K562 (cell line): ENCODE data around the gene LYRM7.

Source experiments
- CHD1 ChIP-seq: fragments of 200-600 bp; sonication (generic); IDR thresholded peaks from one replicate; pipeline ENCODE4 v1.6.1; 2012; ENCODE audit warnings: mild to moderate bottlenecking, moderate library complexity, low read length, inconsistent platforms
- ELF2 ChIP-seq: fragments of 250-450 bp; sonication (Bioruptor Pico); IDR thresholded peaks from 2 replicates; pipeline ENCODE4 v1.5.0; 2021; ENCODE audit warnings: mild to moderate bottlenecking
- LEF1 ChIP-seq: fragments of 450-650 bp; IDR thresholded peaks from 2 replicates; pipeline ENCODE4 v1.6.1; 2016; ENCODE audit warnings: mild to moderate bottlenecking
- NFYB ChIP-seq: IDR thresholded peaks from 2 replicates; pipeline ENCODE4 v1.6.1; 2011; ENCODE audit warnings: mild to moderate bottlenecking, moderate library complexity; ENCODE audit not compliant: insufficient read length; ENCODE audit errors: extremely low read depth
- NR2F6 ChIP-seq: fragments of 450-650 bp; formaldehyde crosslinking; IDR thresholded peaks from 2 replicates; pipeline ENCODE4 v1.4.0; 2020; ENCODE audit warnings: mild to moderate bottlenecking
- POLR2A ChIP-seq: fragments of 450-650 bp; conservative IDR thresholded peaks from 2 replicates; pipeline ENCODE4 v1.6.1; 2016
- TEAD4 ChIP-seq, 2 experiments: sonication (generic) in 1 of 2; formaldehyde crosslinking in 1 of 2; IDR thresholded peaks; 2 replicates each; pipeline versions ENCODE4 v1.6.1 to v1.8.0; 2012 to 2022; ENCODE audit warnings: borderline replicate concordance in 1 of 2, inconsistent platforms in 1 of 2, low read length in 1 of 2, mild to moderate bottlenecking in 1 of 2, missing genetic modification reagents in 1 of 2
- ZC3H8 ChIP-seq: fragments of 450-650 bp; IDR thresholded peaks from 2 replicates; pipeline ENCODE4 v1.6.1; 2017
- ZNF79 ChIP-seq: fragments of 250-450 bp; sonication (Bioruptor Pico); IDR thresholded peaks from 2 replicates; pipeline ENCODE4 v1.4.0; 2020; ENCODE audit warnings: low read depth, mild to moderate bottlenecking, moderate library complexity
- TF ChIP-seq, protein P1 (sequence below): fragments of 450-650 bp; IDR thresholded peaks from 2 replicates; pipeline ENCODE4 v1.6.1; 2017; ENCODE audit warnings: mild to moderate bottlenecking, moderate library complexity
- TF ChIP-seq, protein P2 (sequence below): sonication (generic); formaldehyde crosslinking; IDR thresholded peaks from 2 replicates; pipeline ENCODE4 v1.9.0; 2022; ENCODE audit warnings: mild to moderate bottlenecking, missing genetic modification reagents
- TF ChIP-seq, protein P3 (sequence below), 2 experiments: fragments of 450-650 bp; formaldehyde crosslinking in 1 of 2; IDR thresholded peaks; 2 replicates each; pipeline versions ENCODE4 v1.4.0 to v1.6.1; 2014 to 2020; ENCODE audit warnings: mild to moderate bottlenecking in 2 of 2, borderline replicate concordance in 1 of 2, low read depth in 1 of 2
- TF ChIP-seq, protein P4 (sequence below), 3 experiments: IDR thresholded peaks in 2 of 3; conservative IDR thresholded peaks in 1 of 3; 2 replicates each; pipeline ENCODE4 v1.5.1; 2011 to 2012; ENCODE audit warnings: low read length in 3 of 3, mild to moderate bottlenecking in 3 of 3, control low read depth in 2 of 3, improper control_type of control experiment in 1 of 3, inconsistent platforms in 1 of 3, low read depth in 1 of 3, mixed read lengths in 1 of 3, moderate library complexity in 1 of 3; ENCODE audit not compliant: insufficient read depth in 2 of 3

DNA sequence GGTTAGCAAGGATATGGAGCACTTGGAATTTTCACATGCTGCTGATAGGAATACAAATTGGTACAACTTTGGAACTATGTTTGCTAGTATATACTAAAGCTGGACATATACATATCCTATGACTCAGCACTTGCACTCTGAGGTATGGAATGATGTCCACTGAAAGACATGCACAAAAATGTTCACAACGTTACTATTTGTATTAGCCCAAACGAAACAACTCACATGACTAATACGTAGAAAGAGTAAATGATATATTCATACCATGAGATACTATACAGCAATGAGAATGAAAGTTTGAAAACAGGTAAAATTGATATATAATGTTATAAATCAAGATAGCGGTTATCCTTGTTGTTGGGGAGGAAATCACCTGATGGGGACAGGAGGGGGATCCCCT is 47.6 kb downstream of the LYRM7 start:
- TF ChIP-seq NR2F6 (CRISPR knock-in tag) (no peak), CHD1 (no peak), ZC3H8 (no peak), TEAD4 (IDR thresholded peaks at IDR 0.05; ENCODE audit: low read length) (no peak), TEAD4 (CRISPR knock-in tag; IDR thresholded peaks at IDR 0.05; ENCODE audit: borderline replicate concordance) (no peak), LEF1 (no peak), NFYB (no peak), POLR2A (no peak), ZNF79 (CRISPR knock-in tag) (no peak), ELF2 (CRISPR knock-in tag) (no peak)
- TF ChIP-seq, protein P1, sequence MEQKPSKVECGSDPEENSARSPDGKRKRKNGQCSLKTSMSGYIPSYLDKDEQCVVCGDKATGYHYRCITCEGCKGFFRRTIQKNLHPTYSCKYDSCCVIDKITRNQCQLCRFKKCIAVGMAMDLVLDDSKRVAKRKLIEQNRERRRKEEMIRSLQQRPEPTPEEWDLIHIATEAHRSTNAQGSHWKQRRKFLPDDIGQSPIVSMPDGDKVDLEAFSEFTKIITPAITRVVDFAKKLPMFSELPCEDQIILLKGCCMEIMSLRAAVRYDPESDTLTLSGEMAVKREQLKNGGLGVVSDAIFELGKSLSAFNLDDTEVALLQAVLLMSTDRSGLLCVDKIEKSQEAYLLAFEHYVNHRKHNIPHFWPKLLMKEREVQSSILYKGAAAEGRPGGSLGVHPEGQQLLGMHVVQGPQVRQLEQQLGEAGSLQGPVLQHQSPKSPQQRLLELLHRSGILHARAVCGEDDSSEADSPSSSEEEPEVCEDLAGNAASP: no peak
- TF ChIP-seq, protein P2, sequence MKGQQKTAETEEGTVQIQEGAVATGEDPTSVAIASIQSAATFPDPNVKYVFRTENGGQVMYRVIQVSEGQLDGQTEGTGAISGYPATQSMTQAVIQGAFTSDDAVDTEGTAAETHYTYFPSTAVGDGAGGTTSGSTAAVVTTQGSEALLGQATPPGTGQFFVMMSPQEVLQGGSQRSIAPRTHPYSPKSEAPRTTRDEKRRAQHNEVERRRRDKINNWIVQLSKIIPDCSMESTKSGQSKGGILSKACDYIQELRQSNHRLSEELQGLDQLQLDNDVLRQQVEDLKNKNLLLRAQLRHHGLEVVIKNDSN (CRISPR knock-in tag): no peak
- TF ChIP-seq, protein P3, sequence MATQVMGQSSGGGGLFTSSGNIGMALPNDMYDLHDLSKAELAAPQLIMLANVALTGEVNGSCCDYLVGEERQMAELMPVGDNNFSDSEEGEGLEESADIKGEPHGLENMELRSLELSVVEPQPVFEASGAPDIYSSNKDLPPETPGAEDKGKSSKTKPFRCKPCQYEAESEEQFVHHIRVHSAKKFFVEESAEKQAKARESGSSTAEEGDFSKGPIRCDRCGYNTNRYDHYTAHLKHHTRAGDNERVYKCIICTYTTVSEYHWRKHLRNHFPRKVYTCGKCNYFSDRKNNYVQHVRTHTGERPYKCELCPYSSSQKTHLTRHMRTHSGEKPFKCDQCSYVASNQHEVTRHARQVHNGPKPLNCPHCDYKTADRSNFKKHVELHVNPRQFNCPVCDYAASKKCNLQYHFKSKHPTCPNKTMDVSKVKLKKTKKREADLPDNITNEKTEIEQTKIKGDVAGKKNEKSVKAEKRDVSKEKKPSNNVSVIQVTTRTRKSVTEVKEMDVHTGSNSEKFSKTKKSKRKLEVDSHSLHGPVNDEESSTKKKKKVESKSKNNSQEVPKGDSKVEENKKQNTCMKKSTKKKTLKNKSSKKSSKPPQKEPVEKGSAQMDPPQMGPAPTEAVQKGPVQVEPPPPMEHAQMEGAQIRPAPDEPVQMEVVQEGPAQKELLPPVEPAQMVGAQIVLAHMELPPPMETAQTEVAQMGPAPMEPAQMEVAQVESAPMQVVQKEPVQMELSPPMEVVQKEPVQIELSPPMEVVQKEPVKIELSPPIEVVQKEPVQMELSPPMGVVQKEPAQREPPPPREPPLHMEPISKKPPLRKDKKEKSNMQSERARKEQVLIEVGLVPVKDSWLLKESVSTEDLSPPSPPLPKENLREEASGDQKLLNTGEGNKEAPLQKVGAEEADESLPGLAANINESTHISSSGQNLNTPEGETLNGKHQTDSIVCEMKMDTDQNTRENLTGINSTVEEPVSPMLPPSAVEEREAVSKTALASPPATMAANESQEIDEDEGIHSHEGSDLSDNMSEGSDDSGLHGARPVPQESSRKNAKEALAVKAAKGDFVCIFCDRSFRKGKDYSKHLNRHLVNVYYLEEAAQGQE (IDR thresholded peaks at IDR 0.05; ENCODE audit: borderline replicate concordance): no peak
- TF ChIP-seq, protein P3 (CRISPR knock-in tag; IDR thresholded peaks at IDR 0.05; ENCODE audit: low read depth): no peak
- TF ChIP-seq, protein P4, sequence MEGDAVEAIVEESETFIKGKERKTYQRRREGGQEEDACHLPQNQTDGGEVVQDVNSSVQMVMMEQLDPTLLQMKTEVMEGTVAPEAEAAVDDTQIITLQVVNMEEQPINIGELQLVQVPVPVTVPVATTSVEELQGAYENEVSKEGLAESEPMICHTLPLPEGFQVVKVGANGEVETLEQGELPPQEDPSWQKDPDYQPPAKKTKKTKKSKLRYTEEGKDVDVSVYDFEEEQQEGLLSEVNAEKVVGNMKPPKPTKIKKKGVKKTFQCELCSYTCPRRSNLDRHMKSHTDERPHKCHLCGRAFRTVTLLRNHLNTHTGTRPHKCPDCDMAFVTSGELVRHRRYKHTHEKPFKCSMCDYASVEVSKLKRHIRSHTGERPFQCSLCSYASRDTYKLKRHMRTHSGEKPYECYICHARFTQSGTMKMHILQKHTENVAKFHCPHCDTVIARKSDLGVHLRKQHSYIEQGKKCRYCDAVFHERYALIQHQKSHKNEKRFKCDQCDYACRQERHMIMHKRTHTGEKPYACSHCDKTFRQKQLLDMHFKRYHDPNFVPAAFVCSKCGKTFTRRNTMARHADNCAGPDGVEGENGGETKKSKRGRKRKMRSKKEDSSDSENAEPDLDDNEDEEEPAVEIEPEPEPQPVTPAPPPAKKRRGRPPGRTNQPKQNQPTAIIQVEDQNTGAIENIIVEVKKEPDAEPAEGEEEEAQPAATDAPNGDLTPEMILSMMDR (IDR thresholded peaks at IDR 0.05 in 2 of 3, conservative IDR thresholded peaks at IDR 0.05 in 1 of 3; ENCODE audit: insufficient read depth in 2 of 3, low read depth in 1 of 3, low read length in 3 of 3): no peak
